ENCODE data around the gene TRIP10. TPM values are rescaled to one million over a fixed set of nuclear protein-coding genes. Genes with fewer than 3 reads are reported as not detected.

The TRIP10 gene
- total and polyA plus RNA-seq, 2 of the 13 experiments (the other 11 are each of a cell fraction or from before 2014, with no cell fraction given), result 32.5 to 33.2 TPM

DNA sequence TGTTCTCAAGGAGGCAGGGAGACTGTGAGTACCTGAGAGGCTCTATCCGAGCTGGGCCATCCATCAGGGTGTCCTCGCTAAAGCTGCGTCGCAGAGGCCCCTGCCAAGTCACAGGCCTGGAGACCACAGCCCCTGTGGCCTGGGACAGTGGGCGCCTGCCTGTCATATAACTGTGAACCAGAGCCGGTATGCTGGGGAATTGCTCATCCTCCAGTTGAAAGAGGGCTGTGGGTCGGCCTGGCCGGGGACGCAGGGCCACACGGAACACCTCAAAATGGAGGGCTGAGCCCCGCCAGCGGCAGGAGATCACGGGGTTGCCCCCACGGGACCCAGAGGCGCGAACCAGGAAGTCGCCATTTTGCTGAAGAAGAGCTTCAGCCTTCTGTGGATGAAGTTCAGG is 21.1 kb downstream of the TRIP10 start:
- Histone ChIP-seq H3K4me2 (ENCODE audit: low read depth, low read length) (no peak overlapping the region), H3K27me3 (ENCODE audit: control insufficient read depth in 1 of 2, insufficient read depth in 2 of 2, low read length in 2 of 2) (no peaks in the 10 kb centered on the region), H3K4me1 (ENCODE audit: insufficient read depth, low read length) (peaks cover 22% of the 10 kb centered on the region), H2AFZ (ENCODE audit: low read length) (no peak overlapping the region), H3K4me3 (replicated peaks in 1 of 3; ENCODE audit: insufficient read depth in 1 of 3, low read depth in 2 of 3, low read length in 3 of 3) (no peak overlapping the region), H3K79me2 (ENCODE audit: insufficient read depth, low read length) (no peaks in the 10 kb centered on the region), H4K20me1 (ENCODE audit: insufficient read depth, low read length) (no peaks in the 10 kb centered on the region), H3K9ac (ENCODE audit: insufficient read depth, low read depth, low read length) (no peak overlapping the region), H3K27ac (ENCODE audit: extremely low read length, insufficient read depth, low read length) (no peak overlapping the region), H3K9me3 (ENCODE audit: low read length) (no peaks in the 10 kb centered on the region), H3K36me3 (replicated peaks in 1 of 2; ENCODE audit: control insufficient read depth in 1 of 2, insufficient read depth in 2 of 2, low read length in 2 of 2) (no peaks in the 10 kb centered on the region)
- intact Hi-C loops (cut with micrococcal nuclease; ENCODE audit: unreplicated experiment), result no loop called here
- in situ Hi-C loops (cut with HindIII; ENCODE audit: extremely low pct_ligation_motif_present, low pct_unique_long_range_greater_than_20kb), result no loop called here
- no peak for DNase-seq (ENCODE audit: low spot score)
- WGBS (ENCODE audit: low lambda C conversion rate), result 96% methylated on average over 11 of the region's 17 CpGs
- ATAC-seq, result no peak
- no TSS peak for BruUV-seq (replicated peaks)
- ChIA-PET POLR2A (interaction anchor here (1.8 to 1.9 kb wide), 2 partner anchors 8 to 40 kb away, joined by 4 to 8 read pairs; partner anchors contain the start of gene C3), CTCF (ENCODE audit: low intra/inter-chr PET ratio, low total read pairs) (no interaction called here)
- TF ChIP-seq ZFYVE20 (CRISPR knock-in tag; IDR thresholded peaks at IDR 0.05; ENCODE audit: borderline replicate concordance, low read depth) (no peak), HOMEZ (CRISPR knock-in tag; IDR thresholded peaks at IDR 0.05; ENCODE audit: low read depth) (no peak), YEATS2 (CRISPR knock-in tag; IDR thresholded peaks at IDR 0.05; ENCODE audit: borderline replicate concordance) (no peak), MAF1 (CRISPR knock-in tag; IDR thresholded peaks at IDR 0.05; ENCODE audit: borderline replicate concordance) (no peak), ZKSCAN1 (IDR thresholded peaks at IDR 0.05; ENCODE audit: low read length) (no peak), ZNF562 (CRISPR knock-in tag; IDR thresholded peaks at IDR 0.05; ENCODE audit: borderline replicate concordance) (no peak), NFE2L2 (IDR thresholded peaks at IDR 0.05; ENCODE audit: low read length) (no peak)
- no peak for FAIRE-seq

Data from HepG2 (cell line).